ENCODE results near the gene ITCH.
"Not testable (repeated sequence)": the region's sequence is repeated elsewhere in the genome, so short reads cannot be mapped to it uniquely, and the experiment has no call there.

ITCH gene

GRCh38 chr20:34421766-34422466, 58.8 kb downstream of the ITCH start:
- no peak for DNase-seq

GRCh38 chr20:34425032-34425690, 62.1 kb downstream of the ITCH start:
- DNase-seq, result not testable (repeated sequence)

GRCh38 chr20:34426026-34426425, 63.0 kb downstream of the ITCH start:
- no peak for DNase-seq

- no peak for DNase-seq
Observed at GRCh38 chr20:34427331-34427730, 64.3 kb downstream of the ITCH start.

GRCh38 chr20:34427784-34428183, 64.7 kb downstream of the ITCH start:
- DNase-seq, result no peak

GRCh38 chr20:34431168-34431567, 68.1 kb downstream of the ITCH start:
- no peak for DNase-seq

GRCh38 chr20:34432663-34433062, 69.6 kb downstream of the ITCH start:
- not testable (repeated sequence) for DNase-seq

GRCh38 chr20:34433391-34433790, 70.3 kb downstream of the ITCH start:
- DNase-seq, result no peak

- no peak for DNase-seq
Observed at GRCh38 chr20:34435589-34435988, 72.5 kb downstream of the ITCH start.

GRCh38 chr20:34437330-34437986, 74.4 kb downstream of the ITCH start:
- no peak for DNase-seq

- no peak for DNase-seq
Observed at GRCh38 chr20:34439168-34439567, 76.1 kb downstream of the ITCH start.

GRCh38 chr20:34441423-34441822, 78.3 kb downstream of the ITCH start:
- DNase-seq, result not testable (repeated sequence)

GRCh38 chr20:34443546-34443945, 80.5 kb downstream of the ITCH start:
- no peak for DNase-seq

GRCh38 chr20:34445177-34446065, 82.3 kb downstream of the ITCH start:
- no peak for DNase-seq

- DNase-seq, result no peak
Observed at GRCh38 chr20:34448517-34448916, 85.4 kb downstream of the ITCH start.

- peak; percentile 8 for DNase-seq
Observed at GRCh38 chr20:34449674-34450592, 86.9 kb downstream of the ITCH start.

- DNase-seq, result no peak
Observed at GRCh38 chr20:34452281-34452982, 89.4 kb downstream of the ITCH start.

- DNase-seq, result no peak
Observed at GRCh38 chr20:34458631-34459030, 95.6 kb downstream of the ITCH start.

- no peak for DNase-seq
Observed at GRCh38 chr20:34459209-34459897, 96.3 kb downstream of the ITCH start.

- no peak for DNase-seq
Observed at GRCh38 chr20:34461779-34462087, 98.7 kb downstream of the ITCH start.

GRCh38 chr20:34468951-34469350, 105.9 kb downstream of the ITCH start:
- DNase-seq, result no peak

All from CD4-positive, alpha-beta T cell treated with Interleukin-4 for 4 hours (primary cell).